HepG2 (cell line): ENCODE results near the gene ANKS1B. TPM values are rescaled to one million over a fixed set of nuclear protein-coding genes. Genes with fewer than 3 reads are reported as not detected.

Experiments
- ATAC-seq: fragments of 200-7000 bp; cut with Tn5 transposase; 3 replicates; pipeline ENCODE4 v1.9.1; 2020; ENCODE audit warnings: mild to moderate bottlenecking, moderate library complexity
- BruUV-seq: library from RNA; stranded (reverse); fragments of 400-500 nt; replicated peaks from 2 replicates; lab custom pipeline; 2021; lab: Mats Ljungman, UMichigan
- CTCF ChIA-PET: fragments of 300-600 bp; formaldehyde crosslinking; extraction: SDS; loops from one replicate; lab custom pipeline; 2021; ENCODE audit warnings: low total read pairs, inconsistent platforms, low intra/inter-chr PET ratio; lab: Yijun Ruan, JAX
- POLR2A ChIA-PET: fragments of 350-600 bp; sonication (Branson Sonifier 250); formaldehyde crosslinking; loops from one replicate; lab custom pipeline; 2020; ENCODE audit warnings: antibody characterized with exemption, inconsistent platforms; lab: Yijun Ruan, JAX
- DNase-seq: peaks from one replicate; pipeline ENCODE4 v3.0.0-alpha.2; 2015; ENCODE audit warnings: low spot score
- FAIRE-seq: peaks from 3 replicates; lab custom pipeline; 2011; peaks lifted over from hg19 to GRCh38; lab: Jason Lieb, UNC
- H2AFZ ChIP-seq: one replicate; pipeline ENCODE4 v1.6.1; 2011; ENCODE audit warnings: low read length, inconsistent platforms
- H3K27ac ChIP-seq: fragments of 300-600 bp; 3 replicates; pipeline ENCODE4 v1.8.0; 2011; ENCODE audit warnings: mixed run types, mild to moderate bottlenecking, mixed read lengths, low read length, inconsistent platforms; ENCODE audit not compliant: insufficient read depth; ENCODE audit errors: extremely low read length
- H3K27me3 ChIP-seq, 2 experiments: fragments of 200-600 bp in 1 of 2; 2 replicates in 1 of 2; 3 replicates in 1 of 2; pipeline versions ENCODE4 v1.6.0 to v1.8.0; 2011; ENCODE audit warnings: low read length in 2 of 2, mild to moderate bottlenecking in 2 of 2, moderate library complexity in 2 of 2, inconsistent platforms in 1 of 2; ENCODE audit not compliant: insufficient read depth in 2 of 2, control insufficient read depth in 1 of 2
- H3K36me3 ChIP-seq, 2 experiments: fragments of 200-600 bp in 1 of 2; replicated peaks in 1 of 2; 2 replicates in 1 of 2; 3 replicates in 1 of 2; pipeline versions ENCODE4 v1.5.1 to v1.8.0; 2011; ENCODE audit warnings: low read length in 2 of 2, inconsistent platforms in 1 of 2; ENCODE audit not compliant: insufficient read depth in 2 of 2, control insufficient read depth in 1 of 2
- H3K4me1 ChIP-seq: 2 replicates; pipeline ENCODE4 v1.5.1; 2012; ENCODE audit warnings: low read length, inconsistent platforms; ENCODE audit not compliant: insufficient read depth
- H3K4me2 ChIP-seq: 2 replicates; pipeline ENCODE4 v1.6.0; 2011; ENCODE audit warnings: low read depth, low read length, inconsistent platforms
- H3K4me3 ChIP-seq, 3 experiments: fragments of 200-600 bp in 1 of 3; sonication (generic), shearing (Covaris generic) in 1 of 3; replicated peaks in 1 of 3; 2 replicates each; pipeline ENCODE4 v1.5.1; 2011 to 2016; ENCODE audit warnings: low read length in 3 of 3, inconsistent platforms in 2 of 3, low read depth in 2 of 3, mild to moderate bottlenecking in 2 of 3, control low read depth in 1 of 3, mixed read lengths in 1 of 3; ENCODE audit not compliant: insufficient read depth in 1 of 3
- H3K79me2 ChIP-seq: one replicate; pipeline ENCODE4 v1.6.1; 2011; ENCODE audit warnings: low read length, inconsistent platforms; ENCODE audit not compliant: insufficient read depth
- H3K9ac ChIP-seq: 2 replicates; pipeline ENCODE4 v1.6.0; 2011; ENCODE audit warnings: mild to moderate bottlenecking, low read depth, low read length, inconsistent platforms; ENCODE audit not compliant: insufficient read depth
- H3K9me3 ChIP-seq: 2 replicates; pipeline ENCODE4 v1.5.1; 2012; ENCODE audit warnings: mild to moderate bottlenecking, low read length
- H4K20me1 ChIP-seq: 2 replicates; pipeline ENCODE4 v1.6.0; 2011; ENCODE audit warnings: inconsistent platforms, mild to moderate bottlenecking, low read length, moderate library complexity; ENCODE audit not compliant: insufficient read depth
- CSRNP2 ChIP-seq: sonication (generic); formaldehyde crosslinking; conservative IDR thresholded peaks from 2 replicates; pipeline ENCODE4 v1.8.0; 2022; ENCODE audit warnings: low read depth, missing genetic modification reagents
- DMAP1 ChIP-seq: IDR thresholded peaks from 2 replicates; pipeline ENCODE4 v1.6.1; 2016
- FOXP1 ChIP-seq, 2 experiments: fragments of 450-650 bp in 1 of 2; IDR thresholded peaks; 2 replicates each; pipeline ENCODE4 v1.6.1; 2017 to 2018; ENCODE audit warnings: antibody characterized with exemption in 1 of 2
- GLMP ChIP-seq: sonication (generic); formaldehyde crosslinking; IDR thresholded peaks from 2 replicates; pipeline ENCODE4 v1.9.0; 2021; ENCODE audit warnings: missing genetic modification reagents, mild to moderate bottlenecking, borderline replicate concordance
- GPN1 ChIP-seq: sonication (generic); formaldehyde crosslinking; IDR thresholded peaks from 2 replicates; pipeline ENCODE4 v1.5.1; 2020; ENCODE audit warnings: missing genetic modification reagents, borderline replicate concordance
- KDM3A ChIP-seq: IDR thresholded peaks from 2 replicates; pipeline ENCODE4 v1.6.1; 2018; ENCODE audit warnings: low read depth, missing compliant biosample characterization
- MLXIP ChIP-seq: sonication (generic); formaldehyde crosslinking; IDR thresholded peaks from 2 replicates; pipeline ENCODE4 v1.9.0; 2021; ENCODE audit warnings: missing genetic modification reagents, borderline replicate concordance
- PRPF4 ChIP-seq: fragments of 200-400 bp; formaldehyde crosslinking; IDR thresholded peaks from 2 replicates; pipeline ENCODE4 v1.6.1; 2016; ENCODE audit warnings: low read length, low read depth; ENCODE audit not compliant: poor library complexity, severe bottlenecking
- SMARCE1 ChIP-seq: fragments of 450-650 bp; IDR thresholded peaks from 2 replicates; pipeline ENCODE4 v1.6.1; 2017; ENCODE audit warnings: borderline replicate concordance
- TEAD3 ChIP-seq: optimal IDR thresholded peaks from 2 replicates; pipeline ENCODE3; 2016; ENCODE audit warnings: borderline replicate concordance
- ZBTB10 ChIP-seq: sonication (generic); formaldehyde crosslinking; IDR thresholded peaks from 2 replicates; pipeline ENCODE4 v1.4.0; 2020; ENCODE audit warnings: missing genetic modification reagents, borderline replicate concordance
- ZNF24 ChIP-seq: fragments of 450-650 bp; IDR thresholded peaks from 2 replicates; pipeline ENCODE4 v1.6.1; 2017; ENCODE audit warnings: antibody characterized with exemption, mild to moderate bottlenecking
- ZNF333 ChIP-seq: sonication (generic); formaldehyde crosslinking; IDR thresholded peaks from 2 replicates; pipeline ENCODE4 v1.4.0; 2020; ENCODE audit warnings: mild to moderate bottlenecking, missing genetic modification reagents, borderline replicate concordance
- ZNF431 ChIP-seq: sonication (generic); formaldehyde crosslinking; IDR thresholded peaks from 2 replicates; pipeline ENCODE4 v1.9.0; 2022; ENCODE audit warnings: missing genetic modification reagents, low read depth, mild to moderate bottlenecking, borderline replicate concordance
- ZNF570 ChIP-seq: sonication (generic); formaldehyde crosslinking; IDR thresholded peaks from 2 replicates; pipeline ENCODE4 v1.4.0; 2020; ENCODE audit warnings: mild to moderate bottlenecking, missing genetic modification reagents, borderline replicate concordance
- ZNF816 ChIP-seq: sonication (generic); formaldehyde crosslinking; IDR thresholded peaks from 2 replicates; pipeline ENCODE4 v1.8.0; 2022; ENCODE audit warnings: missing genetic modification reagents, mild to moderate bottlenecking, borderline replicate concordance
- ZSCAN20 ChIP-seq: sonication (generic); formaldehyde crosslinking; IDR thresholded peaks from 2 replicates; pipeline ENCODE4 v1.4.0; 2020; ENCODE audit warnings: missing genetic modification reagents, mild to moderate bottlenecking, borderline replicate concordance
- WGBS: methylation state at CpG from one replicate; pipeline ENCODE4 v1.1.6; 2017; ENCODE audit warnings: low lambda C conversion rate; 5-methylcytosine and 5-hydroxymethylcytosine counted together
- in situ Hi-C: cut with HindIII; loops from 2 replicates; pipeline ENCODE4 v1.10.0; 2017; ENCODE audit warnings: low pct_unique_long_range_greater_than_20kb; ENCODE audit not compliant: extremely low pct_ligation_motif_present
- intact Hi-C: fragments of 100-400 bp; cut with micrococcal nuclease; formaldehyde crosslinking; loops from one replicate; pipeline ENCODE4 v1.10.0; 2022; ENCODE audit not compliant: unreplicated experiment
- polyA plus RNA-seq, 8 experiments: library from polyadenylated mRNA; depleted of rRNA in 3 of 8; stranded (reverse) in 7 of 8; unstranded in 1 of 8; fragments of >200 nt; fragmentation: Illumina TruSeq in 4 of 8; extraction: Trizol in 4 of 8; gene quantifications; 2 replicates each; pipeline versions ENCODE4 v1.2.1 to v1.2.3, GENCODE V29; 2011 to 2016; ENCODE audit warnings: low read depth in 4 of 8, missing spikeins in 1 of 8, mixed read lengths in 1 of 8; ENCODE audit not compliant: insufficient read depth in 1 of 8
- total RNA-seq, 5 experiments: library from RNA; depleted of rRNA; stranded (reverse); fragments of >200 nt; fragmentation: Illumina TruSeq; extraction: Trizol; gene quantifications; 2 replicates each; pipeline ENCODE4 v1.2.3, GENCODE V29; 2016; ENCODE audit warnings: low read depth in 1 of 5

ANKS1B gene
- total and polyA plus RNA-seq, 2 of the 13 experiments (the other 11 are each of a cell fraction or from before 2014, with no cell fraction given) = 0.15 TPM; not detected in 1

- POLR2A ChIA-PET = no interaction called here
- in situ Hi-C loops = loop anchor here (25.0 kb wide), 1 partner anchor 722 kb away; no protein-coding TSS in a partner anchor
- TF ChIP-seq ZSCAN20 (CRISPR knock-in tag) = no peak
- TF ChIP-seq GLMP (CRISPR knock-in tag) = no peak
- TF ChIP-seq TEAD3 (CRISPR knock-in tag) = no peak
- no peak for TF ChIP-seq ZNF431 (CRISPR knock-in tag)
- TF ChIP-seq KDM3A (CRISPR knock-in tag) = no peak
- TF ChIP-seq ZBTB10 = no peak
- no peak for TF ChIP-seq FOXP1 (IDR thresholded peaks at IDR 0.05)
- TF ChIP-seq FOXP1 (CRISPR knock-in tag; IDR thresholded peaks at IDR 0.05) = no peak
- TF ChIP-seq MLXIP (CRISPR knock-in tag) = no peak
- TF ChIP-seq ZNF333 = no peak
- no peak for TF ChIP-seq ZNF24
- no peak for TF ChIP-seq SMARCE1
- no peak for TF ChIP-seq ZNF816
- no peak for TF ChIP-seq GPN1 (CRISPR knock-in tag)
- no peak for TF ChIP-seq PRPF4
- TF ChIP-seq CSRNP2 = no peak
- TF ChIP-seq ZNF570 (CRISPR knock-in tag) = no peak
- TF ChIP-seq DMAP1 (CRISPR knock-in tag) = no peak
Observed at GRCh38 chr12:99758997-99759396, 225.7 kb downstream of the ANKS1B start.

More at GRCh38 chr12:99758997-99759396, 225.7 kb downstream of the ANKS1B start:
- 11% methylated on average over 3 of the region's 3 CpGs for WGBS
- no TSS peak for BruUV-seq
- DNase-seq (no peak), FAIRE-seq (no peak), ATAC-seq (no peak)
- intact Hi-C loops = no loop called here
- no peak overlapping the region for H2AFZ ChIP-seq
- H3K27ac ChIP-seq = no peak overlapping the region
- H3K9me3 ChIP-seq = no peaks in the 10 kb centered on the region
- H3K36me3 ChIP-seq = no peaks in the 10 kb centered on the region
- CTCF ChIA-PET = no interaction called here
- H3K27me3 ChIP-seq = no peaks in the 10 kb centered on the region
- no peaks in the 10 kb centered on the region for H3K4me1 ChIP-seq
- no peaks in the 10 kb centered on the region for H4K20me1 ChIP-seq
- no peak overlapping the region for H3K9ac ChIP-seq
- H3K4me2 ChIP-seq = no peak overlapping the region
- H3K4me3 ChIP-seq = no peak overlapping the region
- no peaks in the 10 kb centered on the region for H3K79me2 ChIP-seq
